Epithelial cell of proximal tubule (primary cell): ENCODE results near the gene GRK3. TPM values are rescaled to one million over a fixed set of nuclear protein-coding genes. Genes with fewer than 3 reads are reported as not detected.

ENCODE experiments used
- DNase-seq: peaks from one replicate; pipeline ENCODE4 v3.0.0-alpha.2; 2011; ENCODE audit warnings: low read depth
- H3K4me3 ChIP-seq: 2 replicates; pipeline ENCODE4 v1.5.1; 2011; ENCODE audit warnings: low read depth, mild to moderate bottlenecking, low read length
- CTCF ChIP-seq: conservative IDR thresholded peaks from 2 replicates; pipeline ENCODE4 v1.5.1; 2012; ENCODE audit warnings: low read depth, mild to moderate bottlenecking, low read length
- total RNA-seq: library from RNA; depleted of rRNA; stranded (reverse); fragments of >200 nt; gene quantifications from 2 replicates; pipeline ENCODE4 v1.2.3, GENCODE V29; 2015

GRK3 gene
- total RNA-seq, 1 donor from 2014 or later: 2.0 TPM

GRCh38 chr22:25696763-25697162, 132.3 kb downstream of the GRK3 start:
- no peak for TF ChIP-seq CTCF
- no peak for DNase-seq
- H3K4me3 ChIP-seq: no peak overlapping the region

- TF ChIP-seq CTCF: no peak
- DNase-seq: no peak
- H3K4me3 ChIP-seq: no peak overlapping the region
Measured at GRCh38 chr22:25697181-25697664, 132.7 kb downstream of the GRK3 start.

GRCh38 chr22:25697978-25698377, 133.5 kb downstream of the GRK3 start:
- no peak overlapping the region for H3K4me3 ChIP-seq
- DNase-seq: no peak
- TF ChIP-seq CTCF: no peak

DNA sequence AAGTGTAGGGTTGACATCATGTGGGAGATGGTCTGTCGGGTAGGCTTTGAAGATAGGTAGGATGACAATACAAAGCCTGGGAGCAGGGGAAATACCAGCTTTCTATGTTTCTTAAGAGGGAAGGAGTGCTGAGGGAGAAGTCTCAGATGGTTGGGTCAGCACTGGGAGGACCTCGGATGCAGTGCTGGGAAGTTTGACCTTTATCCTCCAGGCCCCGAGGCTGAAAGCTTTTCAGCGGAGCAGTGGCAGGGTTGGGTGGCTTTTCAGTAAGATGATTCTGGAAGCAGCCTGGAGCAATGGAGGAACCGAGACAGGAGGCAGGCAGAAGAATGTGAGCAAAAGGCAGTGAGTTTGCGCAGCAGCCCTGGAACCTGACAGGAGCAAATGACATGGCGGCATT, 134.0 kb downstream of the GRK3 start:
- H3K4me3 ChIP-seq: no peak overlapping the region
- no peak for DNase-seq
- no peak for TF ChIP-seq CTCF

GRCh38 chr22:25698978-25699377, 134.5 kb downstream of the GRK3 start:
- TF ChIP-seq CTCF: no peak
- no peak overlapping the region for H3K4me3 ChIP-seq
- DNase-seq: no peak

DNA sequence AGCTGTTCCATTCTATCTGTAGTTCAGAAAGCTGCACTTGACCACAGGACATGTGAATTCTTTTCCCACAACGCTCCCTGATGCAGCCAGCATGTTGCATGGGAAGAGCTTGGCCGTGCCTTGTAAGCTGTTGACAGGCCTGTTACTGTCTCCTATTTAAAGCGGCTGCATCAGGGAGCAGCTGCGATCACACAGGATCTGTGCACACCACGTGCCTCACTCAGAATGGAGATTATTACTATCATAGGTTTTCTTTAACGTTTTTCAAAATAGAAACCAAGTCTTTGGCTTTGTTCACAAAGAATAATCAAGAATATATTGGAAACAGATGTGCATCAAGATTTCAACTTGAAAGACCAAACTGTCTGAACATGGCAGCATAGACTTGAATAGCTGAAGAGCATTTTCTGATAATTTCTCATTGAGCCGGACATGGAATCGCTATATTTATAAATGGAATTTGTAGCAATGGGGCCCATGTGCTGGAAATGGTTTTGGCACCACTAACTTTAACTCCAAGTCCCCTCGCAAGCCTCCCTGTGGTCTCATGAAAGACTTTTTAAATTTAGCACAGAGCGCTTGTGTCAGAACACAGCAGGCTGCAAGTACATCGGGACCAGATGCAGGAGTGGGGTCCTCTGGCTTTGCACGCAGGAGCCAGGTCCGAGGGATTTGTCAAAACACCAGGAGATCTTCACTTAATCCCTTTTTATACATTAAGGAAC, 136.7 kb downstream of the GRK3 start:
- no peak for DNase-seq
- TF ChIP-seq CTCF: no peak
- no peak overlapping the region for H3K4me3 ChIP-seq

DNA sequence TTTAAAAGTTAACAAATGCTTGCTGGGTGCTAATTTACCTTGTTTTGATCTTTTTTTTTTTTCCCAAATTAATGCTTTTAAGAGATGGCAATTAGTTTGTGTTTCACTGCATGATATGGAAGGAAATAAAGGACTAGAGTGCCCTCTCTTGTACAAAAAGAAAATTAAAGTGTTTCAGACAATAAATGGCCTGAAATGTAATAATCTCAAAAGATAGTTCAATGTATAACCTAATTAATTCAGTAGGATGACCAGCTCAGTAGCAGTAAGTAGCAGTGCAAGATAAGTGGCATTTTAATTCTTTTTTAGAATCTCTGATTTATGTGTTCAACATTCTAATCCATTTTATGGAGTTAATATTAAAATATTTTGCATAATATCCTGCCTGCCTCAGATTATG, 137.6 kb downstream of the GRK3 start:
- DNase-seq: no peak
- H3K4me3 ChIP-seq: no peak overlapping the region
- TF ChIP-seq CTCF: peak; percentile 55
